HG02763 (cell line): Measurements from ENCODE around the gene IL15RA.
"Not testable (repeated sequence)": the region's sequence is repeated elsewhere in the genome, so short reads cannot be mapped to it uniquely, and the experiment has no call there.

ENCODE experiments used
- ATAC-seq: cut with Tn5 transposase; IDR thresholded peaks from one replicate; pipeline ENCODE4 v1.9.1; 2021; ENCODE audit warnings: mild to moderate bottlenecking, moderate library complexity; ENCODE audit not compliant: unreplicated experiment

Gene IL15RA

DNA sequence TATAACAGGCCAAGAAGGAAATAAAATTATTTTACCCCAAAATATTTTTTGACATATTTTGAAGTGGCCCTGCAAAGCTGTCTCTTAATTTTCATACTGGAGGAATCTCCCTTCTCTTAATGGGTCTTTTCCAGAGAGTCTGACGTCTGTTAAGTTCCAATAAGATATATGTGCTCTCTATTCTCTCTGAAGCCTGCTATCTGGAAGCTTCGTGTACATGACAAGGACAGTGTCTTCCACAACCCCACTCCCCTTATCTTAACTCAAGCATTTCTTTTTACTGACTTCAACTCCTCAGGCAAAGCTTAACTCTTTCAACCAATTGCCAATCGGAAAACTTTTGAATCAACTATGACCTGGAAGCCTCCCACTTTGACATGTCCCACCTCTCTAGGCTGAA lies 29.2 kb upstream of the IL15RA start:
- ATAC-seq, result no peak

- ATAC-seq, result no peak
Observed at GRCh38 chr10:6005856-6006395, 28.6 kb upstream of the IL15RA start.

- not testable (repeated sequence) for ATAC-seq
Observed at GRCh38 chr10:6005161-6005804, 27.9 kb upstream of the IL15RA start.

DNA sequence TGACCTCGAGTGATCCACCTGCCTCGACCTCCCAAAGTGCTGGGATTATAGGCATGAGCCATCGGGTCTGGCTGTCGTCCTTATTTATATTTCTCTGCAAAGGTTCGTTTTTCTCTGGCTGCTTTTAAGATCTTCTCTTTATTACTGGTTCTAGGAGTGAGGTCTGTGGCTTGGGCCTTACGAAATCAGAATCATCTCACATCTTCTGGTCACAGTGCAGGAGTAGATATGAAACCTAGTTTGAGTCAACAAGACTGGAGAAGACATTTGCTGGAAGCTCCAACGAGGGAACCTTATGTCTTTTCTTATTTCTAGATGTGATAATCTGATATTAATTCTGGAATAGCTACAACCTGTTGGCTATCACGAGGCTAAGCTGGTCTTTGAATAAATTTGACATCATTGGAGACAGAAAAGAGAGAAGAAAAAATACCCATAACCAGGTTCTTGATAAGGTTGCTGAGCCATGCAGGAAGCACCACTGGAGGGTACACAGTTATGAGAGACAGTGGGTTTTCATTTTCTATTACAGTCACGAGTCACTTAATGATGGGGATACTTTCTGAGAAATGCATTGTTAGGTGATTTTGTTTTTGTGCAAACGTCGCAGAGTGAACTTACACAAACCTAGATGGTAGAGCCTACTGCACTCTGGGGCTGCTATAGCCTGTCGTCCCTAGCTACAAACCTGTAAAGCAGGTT lies 25.6 kb upstream of the IL15RA start:
- no peak for ATAC-seq

- ATAC-seq, result no peak
Observed at GRCh38 chr10:5999440-6000165, 22.3 kb upstream of the IL15RA start.

DNA sequence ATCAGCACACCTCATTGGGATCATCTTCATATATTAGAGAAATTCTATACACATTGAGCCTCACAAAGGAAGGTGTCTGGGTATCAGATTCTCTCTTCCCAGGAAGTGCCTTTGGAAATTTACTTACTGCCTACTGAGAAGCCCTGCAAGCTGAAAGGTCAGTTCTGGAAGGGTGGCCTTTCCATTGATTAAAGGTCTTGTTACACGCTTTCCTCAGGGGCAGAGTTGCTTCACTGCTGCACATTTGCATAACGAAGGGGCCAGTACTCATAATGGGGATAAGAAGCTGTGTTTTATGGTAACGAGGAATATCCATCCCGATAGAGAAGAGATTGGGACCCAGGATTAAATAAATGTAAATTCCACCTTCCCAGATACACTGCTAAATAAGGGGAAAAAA lies 19.4 kb upstream of the IL15RA start:
- ATAC-seq, result no peak

GRCh38 chr10:5992398-5992797 lies 15.1 kb upstream of the IL15RA start:
- no peak for ATAC-seq

GRCh38 chr10:5991708-5992107 lies 14.4 kb upstream of the IL15RA start:
- ATAC-seq, result no peak

- ATAC-seq, result no peak
Observed at GRCh38 chr10:5989756-5990155, 12.4 kb upstream of the IL15RA start.

GRCh38 chr10:5988336-5988920 lies 11.1 kb upstream of the IL15RA start:
- no peak for ATAC-seq

GRCh38 chr10:5987747-5988146 lies 10.4 kb upstream of the IL15RA start:
- ATAC-seq, result no peak

DNA sequence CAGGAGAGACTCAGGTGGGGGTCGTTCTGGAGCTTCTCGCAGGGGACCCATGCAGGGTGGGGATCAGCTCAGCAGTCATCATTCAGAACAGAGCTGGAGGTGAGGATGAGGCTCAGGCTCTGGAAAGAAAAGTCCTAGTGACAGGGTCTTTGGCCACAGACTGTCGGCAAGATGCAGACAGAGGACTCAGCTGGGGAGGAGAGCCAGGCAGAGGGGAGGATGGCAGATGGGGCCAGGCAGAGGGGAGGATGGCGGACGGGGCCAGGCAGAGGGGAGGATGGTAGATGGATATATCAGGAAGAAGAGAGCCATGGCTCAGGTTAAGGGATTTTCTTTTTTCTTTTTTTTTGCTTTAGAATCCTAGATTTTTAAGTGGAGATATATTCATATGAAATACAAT lies 7.7 kb upstream of the IL15RA start:
- no peak for ATAC-seq

GRCh38 chr10:5983774-5984173 lies 6.4 kb upstream of the IL15RA start:
- no peak for ATAC-seq

DNA sequence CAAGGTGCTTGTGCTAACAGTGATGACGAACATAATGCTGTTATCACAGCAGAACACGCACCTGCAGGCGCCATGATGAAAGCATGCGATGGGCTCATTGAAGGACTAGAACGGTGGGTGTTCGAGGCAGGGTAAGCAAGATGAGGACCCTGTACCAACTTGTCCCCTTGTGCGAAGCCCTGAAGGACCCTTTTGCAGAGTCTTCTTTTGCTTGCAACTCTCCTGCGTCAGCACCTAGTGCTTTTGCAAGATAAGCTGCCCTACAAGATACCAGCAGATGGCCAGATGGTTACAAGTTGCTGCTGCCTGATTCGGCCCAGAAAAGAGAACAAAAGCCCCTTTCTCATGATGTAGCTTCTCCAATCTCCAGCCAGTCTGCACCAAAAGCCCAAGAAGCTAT lies 4.2 kb upstream of the IL15RA start:
- no peak for ATAC-seq

DNA sequence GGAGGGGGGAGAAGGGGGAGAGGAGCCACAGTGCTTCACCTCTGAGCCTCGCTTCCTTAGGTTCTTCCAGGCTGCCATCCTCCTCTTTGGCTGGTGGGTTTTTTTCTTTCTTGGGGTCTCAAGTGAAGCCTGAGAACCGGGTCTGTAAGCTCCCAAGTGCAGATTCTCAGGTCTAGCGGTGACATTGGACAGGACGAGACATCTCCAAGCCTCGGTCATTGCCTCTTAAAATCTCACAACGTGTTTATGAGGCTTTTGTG lies 817 bp upstream of the IL15RA start:
- no peak for ATAC-seq

GRCh38 chr10:5976512-5977470 lies 552 bp downstream of the IL15RA start:
- ATAC-seq, result peak; percentile 17

DNA sequence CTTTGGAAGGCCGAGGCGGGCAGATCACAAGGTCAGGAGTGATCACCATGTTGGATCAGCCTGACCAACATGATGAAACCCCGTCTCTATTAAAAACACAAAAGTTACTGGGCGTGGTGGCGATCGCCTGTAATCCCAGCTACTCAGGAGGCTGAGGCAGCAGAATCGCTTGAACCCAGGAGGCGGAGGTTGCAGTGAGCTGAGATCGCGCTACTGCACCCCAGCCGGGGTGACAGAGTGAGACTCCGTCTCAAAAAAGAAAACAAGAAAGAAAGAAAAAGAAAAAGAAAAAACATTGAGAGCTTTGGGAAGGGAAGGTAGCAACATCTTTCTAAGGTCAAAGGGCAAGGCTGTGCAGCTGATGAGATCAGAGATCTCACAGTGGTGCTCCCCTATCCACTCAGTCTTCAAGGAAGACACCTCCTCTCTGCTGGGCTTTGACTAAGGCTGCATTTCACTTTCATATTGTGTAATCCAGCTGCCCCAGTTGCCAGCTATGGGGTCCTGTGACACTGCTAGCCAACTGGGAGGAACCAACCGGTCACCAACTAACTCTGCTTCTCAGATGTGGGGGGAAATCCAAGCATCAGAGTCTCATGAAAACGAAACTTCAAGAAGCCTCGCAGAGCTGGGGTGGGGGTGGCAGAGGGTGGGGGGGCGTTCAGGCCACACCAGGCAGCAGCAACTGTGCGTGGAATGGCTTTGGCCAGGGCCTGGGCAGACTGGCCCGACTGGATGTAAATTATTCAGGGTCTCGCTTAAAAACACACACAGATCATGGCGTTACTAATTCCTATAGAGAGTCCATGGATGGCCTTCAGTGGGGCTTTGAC lies 1.5 kb downstream of the IL15RA start:
- ATAC-seq, result peak; percentile 52

- ATAC-seq, result no peak
Observed at GRCh38 chr10:5973069-5973468, 4.3 kb downstream of the IL15RA start.

- ATAC-seq, result no peak
Observed at GRCh38 chr10:5971886-5972285, 5.5 kb downstream of the IL15RA start.
